ENCODE results near the gene EHHADH.
A peak's percentile ranks its signal among the peaks of the same experiment; 100 is the strongest.

EHHADH gene

GRCh38 chr3:185204894-185205293 lies 49.0 kb downstream of the EHHADH start:
- no peak for TF ChIP-seq CTCF (IDR thresholded peaks at IDR 0.05; ENCODE audit: insufficient read depth, low read length, poor library complexity, severe bottlenecking)
- no peaks in the 10 kb centered on the region for H3K27me3 ChIP-seq (replicated peaks; ENCODE audit: control insufficient read depth, insufficient read depth, low read length)
- H3K4me3 ChIP-seq (replicated peaks; ENCODE audit: low read depth, low read length): no peak overlapping the region
- DNase-seq (ENCODE audit: extremely low read depth, insufficient read length): no peak
- no peaks in the 10 kb centered on the region for H3K36me3 ChIP-seq (ENCODE audit: control insufficient read depth, insufficient read depth, low read length)

- Histone ChIP-seq H3K36me3 (ENCODE audit: control insufficient read depth, insufficient read depth, low read length) (no peaks in the 10 kb centered on the region), H3K27me3 (replicated peaks; ENCODE audit: control insufficient read depth, insufficient read depth, low read length) (no peaks in the 10 kb centered on the region), H3K4me3 (replicated peaks; ENCODE audit: low read depth, low read length) (no peak overlapping the region)
- TF ChIP-seq CTCF (IDR thresholded peaks at IDR 0.05; ENCODE audit: insufficient read depth, low read length, poor library complexity, severe bottlenecking): no peak
- DNase-seq (ENCODE audit: extremely low read depth, insufficient read length): no peak
Observed at GRCh38 chr3:185200639-185201038, 53.2 kb downstream of the EHHADH start.

GRCh38 chr3:185199671-185200070 lies 54.2 kb downstream of the EHHADH start:
- TF ChIP-seq CTCF (IDR thresholded peaks at IDR 0.05; ENCODE audit: insufficient read depth, low read length, poor library complexity, severe bottlenecking): peak; percentile 18
- Histone ChIP-seq H3K27me3 (replicated peaks; ENCODE audit: control insufficient read depth, insufficient read depth, low read length) (no peaks in the 10 kb centered on the region), H3K36me3 (ENCODE audit: control insufficient read depth, insufficient read depth, low read length) (no peaks in the 10 kb centered on the region), H3K4me3 (replicated peaks; ENCODE audit: low read depth, low read length) (no peak overlapping the region)
- no peak for DNase-seq (ENCODE audit: extremely low read depth, insufficient read length)

- H3K4me3 ChIP-seq (replicated peaks; ENCODE audit: low read depth, low read length): no peak overlapping the region
- no peaks in the 10 kb centered on the region for H3K36me3 ChIP-seq (ENCODE audit: control insufficient read depth, insufficient read depth, low read length)
- H3K27me3 ChIP-seq (replicated peaks; ENCODE audit: control insufficient read depth, insufficient read depth, low read length): no peaks in the 10 kb centered on the region
- TF ChIP-seq CTCF (IDR thresholded peaks at IDR 0.05; ENCODE audit: insufficient read depth, low read length, poor library complexity, severe bottlenecking): no peak
- DNase-seq (ENCODE audit: extremely low read depth, insufficient read length): no peak
Observed at GRCh38 chr3:185199206-185199605, 54.6 kb downstream of the EHHADH start.

GRCh38 chr3:185197068-185197467 lies 56.8 kb downstream of the EHHADH start:
- H3K36me3 ChIP-seq (ENCODE audit: control insufficient read depth, insufficient read depth, low read length): no peaks in the 10 kb centered on the region
- H3K4me3 ChIP-seq (replicated peaks; ENCODE audit: low read depth, low read length): no peak overlapping the region
- no peak for TF ChIP-seq CTCF (IDR thresholded peaks at IDR 0.05; ENCODE audit: insufficient read depth, low read length, poor library complexity, severe bottlenecking)
- DNase-seq (ENCODE audit: extremely low read depth, insufficient read length): no peak
- H3K27me3 ChIP-seq (replicated peaks; ENCODE audit: control insufficient read depth, insufficient read depth, low read length): no peaks in the 10 kb centered on the region

GRCh38 chr3:185195652-185196051 lies 58.2 kb downstream of the EHHADH start:
- Histone ChIP-seq H3K36me3 (ENCODE audit: control insufficient read depth, insufficient read depth, low read length) (no peaks in the 10 kb centered on the region), H3K4me3 (replicated peaks; ENCODE audit: low read depth, low read length) (no peak overlapping the region), H3K27me3 (replicated peaks; ENCODE audit: control insufficient read depth, insufficient read depth, low read length) (no peaks in the 10 kb centered on the region)
- no peak for DNase-seq (ENCODE audit: extremely low read depth, insufficient read length)
- no peak for TF ChIP-seq CTCF (IDR thresholded peaks at IDR 0.05; ENCODE audit: insufficient read depth, low read length, poor library complexity, severe bottlenecking)

Data from GM06990 (cell line).